GM08714 (cell line): ENCODE data around the gene SRF.

Experiments used
- H3K4me3 ChIP-seq: fragments of 200-500 bp; sonication (Bioruptor generic); 2 replicates; pipeline ENCODE4 v1.5.1; 2014; ENCODE audit warnings: mild to moderate bottlenecking, low read length, inconsistent platforms
- ZNF274 ChIP-seq: IDR thresholded peaks from 2 replicates; pipeline ENCODE4 v1.6.1; 2012; ENCODE audit warnings: mild to moderate bottlenecking, low read depth, low read length

SRF gene

GRCh38 chr6:43143235-43144128 is 27.6 kb upstream of the SRF start:
- H3K4me3 ChIP-seq: no peak overlapping the region
- no peak for TF ChIP-seq ZNF274

GRCh38 chr6:43144879-43145278 is 26.2 kb upstream of the SRF start:
- H3K4me3 ChIP-seq: no peak overlapping the region
- TF ChIP-seq ZNF274: no peak

GRCh38 chr6:43146261-43146660 is 24.8 kb upstream of the SRF start:
- H3K4me3 ChIP-seq: no peak overlapping the region
- no peak for TF ChIP-seq ZNF274

- TF ChIP-seq ZNF274: no peak
- no peak overlapping the region for H3K4me3 ChIP-seq
Observed at GRCh38 chr6:43146709-43147688, 24.1 kb upstream of the SRF start.

GRCh38 chr6:43147691-43148477 is 23.2 kb upstream of the SRF start:
- TF ChIP-seq ZNF274: no peak
- no peak overlapping the region for H3K4me3 ChIP-seq

- TF ChIP-seq ZNF274: no peak
- no peak overlapping the region for H3K4me3 ChIP-seq
Observed at GRCh38 chr6:43149265-43149664, 21.8 kb upstream of the SRF start.

- TF ChIP-seq ZNF274: no peak
- H3K4me3 ChIP-seq: no peak overlapping the region
Observed at GRCh38 chr6:43150051-43150751, 20.9 kb upstream of the SRF start.

- no peak for TF ChIP-seq ZNF274
Observed at GRCh38 chr6:43159599-43159998, 11.5 kb upstream of the SRF start.

GRCh38 chr6:43163899-43164298 is 7.2 kb upstream of the SRF start:
- no peak for TF ChIP-seq ZNF274
- no peak overlapping the region for H3K4me3 ChIP-seq

More at GRCh38 chr6:43159599-43159998, 11.5 kb upstream of the SRF start:
- H3K4me3 ChIP-seq: no peak overlapping the region

- no peak for TF ChIP-seq ZNF274
- H3K4me3 ChIP-seq: peak overlapping the region; percentile 79
Observed at GRCh38 chr6:43170417-43170930, 595 bp upstream of the SRF start.

- TF ChIP-seq ZNF274: no peak
Observed at GRCh38 chr6:43171707-43172103, 636 bp downstream of the SRF start.

GRCh38 chr6:43172104-43173007 is 1.3 kb downstream of the SRF start:
- no peak for TF ChIP-seq ZNF274
- peak overlapping the region; percentile 86 for H3K4me3 ChIP-seq

More at GRCh38 chr6:43171707-43172103, 636 bp downstream of the SRF start:
- peak overlapping the region; percentile 86 for H3K4me3 ChIP-seq
